Adrenal gland (tissue), 5 donors: ENCODE measurements around the gene LDHAL6A.

Source experiments
- POLR2A ChIP-seq, 2 donors: fragments of 450-650 bp; IDR thresholded peaks; one replicate each; pipeline ENCODE4 v1.6.1; 2017; ENCODE audit warnings: antibody characterized with exemption in 2 of 2, mild to moderate bottlenecking in 2 of 2, moderate library complexity in 1 of 2
- TF ChIP-seq, protein P1 (sequence below), 6 experiments: fragments of 450-650 bp in 4 of 6; fragments of 200-600 bp in 2 of 6; sonication (generic) in 1 of 6; IDR thresholded peaks; 1 replicate in 5 of 6; 2 replicates in 1 of 6; pipeline versions ENCODE4 v1.5.1 to v1.8.0; 2016 to 2021; ENCODE audit warnings: antibody characterized with exemption in 6 of 6, mild to moderate bottlenecking in 2 of 6, moderate library complexity in 1 of 6
- donor health status: DM: no; HTN: no; CAD: no.

DNA sequence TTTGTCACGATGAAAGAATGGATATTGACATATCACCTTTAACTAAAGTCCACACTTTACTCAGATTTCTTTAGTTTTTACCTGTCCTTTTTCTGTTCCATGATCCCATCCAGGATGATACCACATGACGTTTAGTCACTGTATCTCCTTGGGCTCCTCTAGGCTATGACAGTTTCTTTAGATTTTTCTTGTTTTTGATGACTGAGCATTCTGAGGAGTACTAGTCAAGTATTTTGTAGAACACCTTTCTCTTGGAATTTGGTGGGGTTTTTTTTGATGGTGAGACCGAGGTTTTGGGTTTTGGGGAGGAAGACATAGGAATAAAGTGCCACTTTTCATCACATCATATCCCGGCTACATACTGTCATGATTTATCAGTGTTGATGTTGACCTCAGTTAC, 4.0 kb downstream of the LDHAL6A start:
- TF ChIP-seq, protein P1, sequence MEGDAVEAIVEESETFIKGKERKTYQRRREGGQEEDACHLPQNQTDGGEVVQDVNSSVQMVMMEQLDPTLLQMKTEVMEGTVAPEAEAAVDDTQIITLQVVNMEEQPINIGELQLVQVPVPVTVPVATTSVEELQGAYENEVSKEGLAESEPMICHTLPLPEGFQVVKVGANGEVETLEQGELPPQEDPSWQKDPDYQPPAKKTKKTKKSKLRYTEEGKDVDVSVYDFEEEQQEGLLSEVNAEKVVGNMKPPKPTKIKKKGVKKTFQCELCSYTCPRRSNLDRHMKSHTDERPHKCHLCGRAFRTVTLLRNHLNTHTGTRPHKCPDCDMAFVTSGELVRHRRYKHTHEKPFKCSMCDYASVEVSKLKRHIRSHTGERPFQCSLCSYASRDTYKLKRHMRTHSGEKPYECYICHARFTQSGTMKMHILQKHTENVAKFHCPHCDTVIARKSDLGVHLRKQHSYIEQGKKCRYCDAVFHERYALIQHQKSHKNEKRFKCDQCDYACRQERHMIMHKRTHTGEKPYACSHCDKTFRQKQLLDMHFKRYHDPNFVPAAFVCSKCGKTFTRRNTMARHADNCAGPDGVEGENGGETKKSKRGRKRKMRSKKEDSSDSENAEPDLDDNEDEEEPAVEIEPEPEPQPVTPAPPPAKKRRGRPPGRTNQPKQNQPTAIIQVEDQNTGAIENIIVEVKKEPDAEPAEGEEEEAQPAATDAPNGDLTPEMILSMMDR (IDR thresholded peaks at IDR 0.05): no peak
- no peak for TF ChIP-seq POLR2A (IDR thresholded peaks at IDR 0.05)
